GM23248 (cell line): ENCODE measurements around the gene CNGA2. TPM values are rescaled to one million over a fixed set of nuclear protein-coding genes. Genes with fewer than 3 reads are reported as not detected.

ENCODE experiments used
- DNase-seq: peaks from one replicate; pipeline ENCODE4 v3.0.0-alpha.2; 2015
- H2AFZ ChIP-seq: fragments of 200-600 bp; sonication (generic); 2 replicates; pipeline ENCODE4 v1.6.1; 2016; ENCODE audit warnings: antibody characterized with exemption
- H3F3A ChIP-seq: fragments of 200-600 bp; sonication (generic); 2 replicates; pipeline ENCODE4 v1.6.1; 2016; ENCODE audit warnings: mild to moderate bottlenecking, antibody characterized with exemption, mixed run types; ENCODE audit not compliant: insufficient read depth
- H3K27ac ChIP-seq: fragments of 200-600 bp; sonication (generic); 2 replicates; pipeline ENCODE4 v1.5.1; 2016; ENCODE audit warnings: mild to moderate bottlenecking
- H3K27me3 ChIP-seq: fragments of 200-600 bp; sonication (generic); replicated peaks from 2 replicates; pipeline ENCODE4 v1.6.1; 2016; ENCODE audit warnings: mild to moderate bottlenecking; ENCODE audit not compliant: insufficient read depth
- H3K36me3 ChIP-seq: fragments of 200-600 bp; sonication (generic); 2 replicates; pipeline ENCODE4 v1.6.1; 2016; ENCODE audit warnings: low read depth, mild to moderate bottlenecking
- H3K4me1 ChIP-seq: fragments of 200-600 bp; sonication (generic); 2 replicates; pipeline ENCODE4 v1.6.1; 2016; ENCODE audit warnings: mild to moderate bottlenecking; ENCODE audit not compliant: insufficient read depth
- H3K4me2 ChIP-seq: fragments of 200-600 bp; sonication (generic); one replicate; pipeline ENCODE4 v1.6.1; 2016; ENCODE audit warnings: mild to moderate bottlenecking; ENCODE audit not compliant: unreplicated experiment
- H3K4me3 ChIP-seq: fragments of 200-600 bp; sonication (generic); 2 replicates; pipeline ENCODE4 v1.5.1; 2016; ENCODE audit warnings: mild to moderate bottlenecking
- H3K79me2 ChIP-seq: fragments of 200-600 bp; sonication (generic); 2 replicates; pipeline ENCODE4 v1.6.1; 2016; ENCODE audit warnings: mild to moderate bottlenecking; ENCODE audit not compliant: insufficient read depth
- H3K9ac ChIP-seq: fragments of 200-600 bp; sonication (generic); 2 replicates; pipeline ENCODE4 v1.6.1; 2016; ENCODE audit warnings: mild to moderate bottlenecking
- H3K9me2 ChIP-seq: fragments of 200-600 bp; sonication (generic); 2 replicates; pipeline ENCODE4 v1.6.1; 2016; ENCODE audit warnings: mixed run types, mild to moderate bottlenecking, moderate library complexity; ENCODE audit not compliant: insufficient read depth
- H3K9me3 ChIP-seq: fragments of 200-600 bp; sonication (generic); one replicate; pipeline ENCODE4 v1.6.1; 2017; ENCODE audit warnings: low read depth
- H4K20me1 ChIP-seq: fragments of 200-600 bp; sonication (generic); 2 replicates; pipeline ENCODE4 v1.6.0; 2016; ENCODE audit not compliant: insufficient read depth
- EZH2 ChIP-seq: fragments of 200-600 bp; sonication (generic); IDR thresholded peaks from 2 replicates; pipeline ENCODE4 v1.6.1; 2018; ENCODE audit warnings: antibody characterized with exemption, mild to moderate bottlenecking; ENCODE audit not compliant: insufficient read depth, poor library complexity, severe bottlenecking
- EZH2phosphoT487 ChIP-seq: fragments of 200-600 bp; sonication (generic); IDR thresholded peaks from 2 replicates; pipeline ENCODE4 v1.6.1; 2018; ENCODE audit warnings: antibody characterized with exemption, moderate library complexity, mild to moderate bottlenecking, low read depth; ENCODE audit not compliant: insufficient read depth
- WGBS, 2 experiments: methylation state at CpG; one replicate each; pipeline ENCODE4 v1.1.6; 2015 to 2017; ENCODE audit warnings: low lambda C conversion rate in 2 of 2, low coverage in 1 of 2; ENCODE audit errors: missing lambda C conversion rate in 2 of 2; 5-methylcytosine and 5-hydroxymethylcytosine counted together
- in situ Hi-C: fragments of 300-500 bp; cut with MboI; formaldehyde crosslinking; loops from 2 replicates; pipeline ENCODE4 v1.15.0; 2020
- polyA plus RNA-seq: library from polyadenylated mRNA; unstranded; fragments of >200 nt; fragmentation: Nextera tagmentation; extraction: Ambion mirVana; gene quantifications from 2 replicates; pipeline ENCODE4 v1.2.1, GENCODE V29; 2016
- total RNA-seq: library from RNA; depleted of rRNA; stranded (reverse); fragments of >200 nt; shearing (Covaris generic); gene quantifications from 2 replicates; pipeline ENCODE4 v1.2.3, GENCODE V29; 2014

CNGA2 gene
- total and polyA plus RNA-seq, 2 experiments from 2014 or later: not detected

- Histone ChIP-seq H3K4me2 (no peak overlapping the region), H3K27me3 (no peaks in the 10 kb centered on the region), H3K9me3 (no peaks in the 10 kb centered on the region), H2AFZ (no peak overlapping the region), H3K79me2 (no peaks in the 10 kb centered on the region), H3K4me3 (no peak overlapping the region), H4K20me1 (no peaks in the 10 kb centered on the region), H3F3A (no peaks in the 10 kb centered on the region), H3K9ac (no peak overlapping the region), H3K36me3 (no peaks in the 10 kb centered on the region), H3K27ac (no peak overlapping the region), H3K9me2 (no peaks in the 10 kb centered on the region), H3K4me1 (no peaks in the 10 kb centered on the region)
- in situ Hi-C loops: no loop called here
- peak; percentile 22 for DNase-seq
- 32 to 36% methylated on average over 3 of the region's 3 CpGs for WGBS, 2 experiments
- no peak for TF ChIP-seq EZH2
- no peak for TF ChIP-seq EZH2phosphoT487
These were observed 20.7 kb upstream of the CNGA2 start for GRCh38 chrX:151713849-151714248.

DNA sequence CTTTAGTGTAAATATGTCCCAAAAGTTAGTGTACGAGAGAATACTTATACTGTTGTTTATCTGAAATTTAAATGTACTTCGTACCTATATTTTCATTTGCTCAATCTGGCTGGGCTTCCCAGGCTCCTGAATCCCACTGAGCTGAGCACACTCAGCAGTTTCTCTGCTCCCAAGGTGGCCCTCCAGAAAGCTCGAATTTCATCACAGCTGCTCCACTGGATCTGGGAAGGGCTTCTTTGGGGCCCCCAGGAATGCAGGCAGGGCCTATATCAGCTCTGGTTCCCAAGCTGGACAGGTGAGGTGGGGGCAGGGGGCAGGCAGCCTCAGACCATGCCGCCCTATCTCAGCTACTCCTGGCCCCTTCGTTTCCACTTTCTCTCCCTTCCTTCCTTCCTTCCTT lies 20.2 kb upstream of the CNGA2 start:
- Histone ChIP-seq H3K9me2 (no peaks in the 10 kb centered on the region), H3K79me2 (no peaks in the 10 kb centered on the region), H3K4me3 (no peak overlapping the region), H3K27me3 (no peaks in the 10 kb centered on the region), H3K4me1 (no peaks in the 10 kb centered on the region), H3K36me3 (no peaks in the 10 kb centered on the region), H4K20me1 (no peaks in the 10 kb centered on the region), H3K4me2 (no peak overlapping the region), H3F3A (no peaks in the 10 kb centered on the region), H3K9ac (no peak overlapping the region), H2AFZ (no peak overlapping the region), H3K9me3 (no peaks in the 10 kb centered on the region), H3K27ac (no peak overlapping the region)
- in situ Hi-C loops: no loop called here
- no peak for DNase-seq
- no peak for TF ChIP-seq EZH2
- no peak for TF ChIP-seq EZH2phosphoT487
- 72 to 73% methylated on average over 4 to 5 of the region's 5 CpGs for WGBS, 2 experiments

DNA sequence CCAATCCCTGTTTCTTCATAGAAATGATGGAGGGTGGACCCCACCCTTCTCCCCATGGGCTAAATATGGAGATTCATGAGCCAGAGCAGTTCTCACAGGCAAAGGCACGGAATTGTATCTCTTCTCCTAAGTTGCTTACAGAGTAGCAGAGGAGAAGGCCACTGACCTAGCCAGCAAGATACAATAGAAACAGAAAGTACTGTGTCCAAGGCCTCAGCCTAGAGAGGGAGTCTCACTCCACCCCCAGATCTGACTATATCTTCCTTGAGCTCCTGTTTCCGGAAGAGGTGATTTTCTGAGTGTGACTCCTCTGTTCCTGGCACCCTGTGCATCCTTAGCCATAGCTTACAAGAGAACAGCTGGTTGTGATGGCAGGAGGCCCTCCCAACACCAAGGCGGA lies 18.8 kb upstream of the CNGA2 start, which contains the start of gene FATE1:
Gene FATE1 (plus strand): TSS at position 284 of the 400 bp plus-strand sequence. CDS start 85 bp downstream, at position 369.
- no peaks in the 10 kb centered on the region for H3K27me3 ChIP-seq
- WGBS, 2 experiments: 49 to 53% methylated on average over 3 of the region's 3 CpGs
- H3K36me3 ChIP-seq: no peaks in the 10 kb centered on the region
- in situ Hi-C loops: no loop called here
- H3K79me2 ChIP-seq: no peaks in the 10 kb centered on the region
- no peaks in the 10 kb centered on the region for H3F3A ChIP-seq
- H3K9me3 ChIP-seq: no peaks in the 10 kb centered on the region
- no peaks in the 10 kb centered on the region for H4K20me1 ChIP-seq
- no peak for DNase-seq
- no peaks in the 10 kb centered on the region for H3K9me2 ChIP-seq
- H2AFZ ChIP-seq: no peak within 1 kb of the TSS
- H3K4me2 ChIP-seq: no peak within 1 kb of the TSS
- no peaks in the 10 kb centered on the region for H3K4me1 ChIP-seq
- H3K9ac ChIP-seq: no peak within 1 kb of the TSS
- TF ChIP-seq EZH2phosphoT487 (no peak), EZH2 (no peak)
- H3K27ac ChIP-seq: no peak within 1 kb of the TSS
- H3K4me3 ChIP-seq: no peak within 1 kb of the TSS

- no peak for TF ChIP-seq EZH2
- no peak for TF ChIP-seq EZH2phosphoT487
- Histone ChIP-seq H3K79me2 (no peaks in the 10 kb centered on the region), H3K9me2 (no peaks in the 10 kb centered on the region), H3K4me2 (no peak overlapping the region), H2AFZ (no peak overlapping the region), H3K9me3 (no peaks in the 10 kb centered on the region), H3K4me3 (no peak overlapping the region), H3F3A (no peaks in the 10 kb centered on the region), H4K20me1 (no peaks in the 10 kb centered on the region), H3K27me3 (no peaks in the 10 kb centered on the region), H3K4me1 (no peaks in the 10 kb centered on the region), H3K36me3 (no peaks in the 10 kb centered on the region), H3K27ac (no peak overlapping the region), H3K9ac (no peak overlapping the region)
- in situ Hi-C loops: no loop called here
- peak; percentile 69 for DNase-seq
- WGBS, 2 experiments: 33 to 39% methylated on average over 21 to 22 of the region's 24 CpGs
These were observed 12.2 kb upstream of the CNGA2 start for GRCh38 chrX:151722241-151722846.
